AG09309 (cell line): ENCODE results near the gene MAPK1IP1L.

Source experiments
- DNase-seq: peaks from one replicate; pipeline ENCODE4 v3.0.0-alpha.2; 2010; ENCODE audit warnings: low read depth
- H3K4me3 ChIP-seq: 2 replicates; pipeline ENCODE4 v1.5.1; 2011; ENCODE audit warnings: mild to moderate bottlenecking, low read depth, low read length, moderate library complexity; ENCODE audit not compliant: control insufficient read depth
- TF ChIP-seq, protein P1 (sequence below): IDR thresholded peaks from 2 replicates; pipeline ENCODE4 v1.5.1; 2011; ENCODE audit warnings: mild to moderate bottlenecking, low read depth, low read length, inconsistent platforms; ENCODE audit not compliant: insufficient read depth, control insufficient read depth; ENCODE audit errors: missing control alignments

MAPK1IP1L gene

DNA sequence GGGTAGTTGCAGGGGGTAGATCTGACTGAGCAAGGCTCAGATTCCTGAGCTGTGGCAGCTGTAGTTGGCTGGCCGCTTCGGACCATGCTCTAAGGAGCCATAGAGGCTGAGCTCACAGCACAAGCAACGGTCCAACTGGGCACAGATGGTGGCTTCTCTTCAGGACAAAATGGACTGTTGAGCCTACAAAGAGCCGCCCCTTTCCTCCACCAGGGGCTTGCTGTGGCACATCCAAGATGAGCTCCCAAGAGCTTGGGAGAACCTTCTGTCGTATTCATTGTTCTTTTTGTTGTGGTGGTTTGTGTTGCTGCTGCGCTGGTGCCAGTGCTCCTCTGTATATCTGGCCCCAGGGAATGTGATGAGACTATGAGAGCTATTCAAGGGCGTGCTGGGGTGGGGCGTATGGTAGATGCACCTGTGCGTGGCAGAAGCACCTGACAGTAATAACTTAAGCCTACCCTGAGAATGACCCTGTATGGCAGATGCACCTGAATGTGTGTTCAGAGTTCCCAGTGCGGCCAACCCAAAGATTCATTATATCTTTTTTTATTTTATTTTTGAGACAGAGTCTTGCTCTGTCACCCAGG, 59.8 kb downstream of the MAPK1IP1L start:
- no peak overlapping the region for H3K4me3 ChIP-seq
- DNase-seq, result no peak
- TF ChIP-seq, protein P1, sequence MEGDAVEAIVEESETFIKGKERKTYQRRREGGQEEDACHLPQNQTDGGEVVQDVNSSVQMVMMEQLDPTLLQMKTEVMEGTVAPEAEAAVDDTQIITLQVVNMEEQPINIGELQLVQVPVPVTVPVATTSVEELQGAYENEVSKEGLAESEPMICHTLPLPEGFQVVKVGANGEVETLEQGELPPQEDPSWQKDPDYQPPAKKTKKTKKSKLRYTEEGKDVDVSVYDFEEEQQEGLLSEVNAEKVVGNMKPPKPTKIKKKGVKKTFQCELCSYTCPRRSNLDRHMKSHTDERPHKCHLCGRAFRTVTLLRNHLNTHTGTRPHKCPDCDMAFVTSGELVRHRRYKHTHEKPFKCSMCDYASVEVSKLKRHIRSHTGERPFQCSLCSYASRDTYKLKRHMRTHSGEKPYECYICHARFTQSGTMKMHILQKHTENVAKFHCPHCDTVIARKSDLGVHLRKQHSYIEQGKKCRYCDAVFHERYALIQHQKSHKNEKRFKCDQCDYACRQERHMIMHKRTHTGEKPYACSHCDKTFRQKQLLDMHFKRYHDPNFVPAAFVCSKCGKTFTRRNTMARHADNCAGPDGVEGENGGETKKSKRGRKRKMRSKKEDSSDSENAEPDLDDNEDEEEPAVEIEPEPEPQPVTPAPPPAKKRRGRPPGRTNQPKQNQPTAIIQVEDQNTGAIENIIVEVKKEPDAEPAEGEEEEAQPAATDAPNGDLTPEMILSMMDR, result no peak

DNA sequence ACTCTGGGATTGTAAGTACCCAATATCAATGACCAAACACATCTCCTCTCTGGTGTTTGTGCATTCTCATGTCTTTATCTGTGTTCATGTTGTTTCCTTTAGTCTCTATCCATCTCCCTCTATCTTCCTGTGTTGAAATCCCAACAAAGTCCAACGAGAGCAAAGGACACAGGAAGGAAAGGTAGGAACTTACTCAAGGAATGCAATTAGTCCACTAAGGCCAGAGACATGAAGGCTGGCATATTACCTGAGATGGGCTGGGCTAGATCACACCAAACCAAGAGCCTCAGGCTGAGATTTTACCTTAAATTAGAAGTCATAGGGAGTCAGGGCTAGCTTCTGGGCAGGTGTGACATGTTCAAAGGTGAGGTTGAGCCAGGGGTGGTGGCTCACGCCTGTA, 63.3 kb downstream of the MAPK1IP1L start:
- no peak for DNase-seq
- TF ChIP-seq, protein P1, result no peak

DNA sequence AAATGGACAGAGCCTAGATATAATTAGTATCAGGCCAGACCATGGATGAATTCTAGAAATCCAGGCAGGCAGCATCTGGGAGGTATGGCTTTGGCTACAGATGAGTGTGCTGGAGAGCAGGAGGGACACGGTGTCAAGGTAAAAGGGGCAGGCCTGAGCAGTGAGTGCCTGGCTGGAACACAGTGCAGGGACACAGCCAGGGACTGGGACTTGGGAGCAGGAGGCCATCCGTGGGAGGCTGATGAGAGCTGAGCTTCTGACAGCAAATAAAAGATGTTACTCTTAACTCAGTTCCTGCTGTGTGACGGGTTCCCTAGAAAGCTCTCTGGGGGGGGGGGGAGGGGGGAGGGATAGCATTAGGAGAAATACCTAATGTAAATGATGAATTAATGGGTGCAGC, 64.0 kb downstream of the MAPK1IP1L start:
- DNase-seq, result no peak
- TF ChIP-seq, protein P1, result no peak
- H3K4me3 ChIP-seq, result no peak overlapping the region

More for the DNA sequence above, 63.3 kb downstream of the MAPK1IP1L start:
- H3K4me3 ChIP-seq, result no peak overlapping the region

DNA sequence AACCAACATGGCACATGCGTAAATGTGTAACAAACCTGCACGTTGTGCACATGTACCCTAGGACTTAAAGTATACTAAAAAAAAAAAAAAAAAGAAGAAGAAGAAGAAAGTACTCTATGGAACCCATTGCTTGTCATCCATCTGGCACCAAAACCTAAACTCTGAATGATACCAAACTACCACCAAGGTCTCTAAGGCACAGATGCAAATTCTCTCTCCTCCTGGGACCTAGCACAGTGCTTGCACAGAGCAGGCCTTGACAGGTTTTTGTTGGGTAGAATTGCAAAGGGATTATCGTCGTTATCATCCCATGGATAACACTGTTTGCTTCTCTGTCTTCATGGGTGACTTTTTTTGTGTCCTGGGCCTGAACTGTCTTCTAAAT, 64.4 kb downstream of the MAPK1IP1L start:
- H3K4me3 ChIP-seq, result no peak overlapping the region
- no peak for DNase-seq
- TF ChIP-seq, protein P1, result no peak

DNA sequence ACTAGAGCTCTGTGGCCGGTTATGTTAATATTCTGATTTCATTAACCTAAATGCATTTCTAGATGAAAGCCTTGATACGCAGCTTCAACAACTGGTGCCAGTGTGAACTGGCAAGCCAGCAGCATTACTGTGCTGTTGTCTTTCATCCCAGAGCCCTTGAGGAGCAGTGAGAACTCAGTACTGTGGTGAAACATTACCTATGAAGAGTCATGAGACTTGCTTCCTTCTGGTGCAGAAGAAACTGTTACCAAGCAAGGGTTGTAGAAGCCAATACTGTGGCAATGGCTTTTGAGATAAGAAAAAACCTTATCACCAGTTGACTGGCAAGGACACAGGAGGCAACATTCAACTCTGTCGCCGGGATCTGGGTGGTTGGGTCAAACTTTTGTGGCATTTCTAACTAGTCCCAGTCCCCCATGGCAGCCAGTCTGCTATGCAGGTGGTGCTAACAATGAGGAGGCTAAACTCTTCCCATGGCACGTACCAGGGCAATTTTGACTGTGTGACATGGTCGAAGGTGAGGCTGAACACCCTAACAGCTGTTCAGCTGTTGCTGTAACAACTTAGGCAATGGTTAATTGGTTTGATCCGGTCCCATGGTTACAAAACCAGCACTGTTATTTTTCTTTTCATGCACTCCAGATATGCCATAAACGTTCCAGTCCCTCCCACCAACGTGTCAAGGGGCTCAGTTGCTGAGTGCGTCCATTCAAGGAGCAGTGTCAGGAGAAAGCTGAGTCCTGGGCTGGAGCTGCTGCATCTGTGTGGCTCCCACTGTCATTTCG, 65.0 kb downstream of the MAPK1IP1L start:
- DNase-seq, result no peak
- TF ChIP-seq, protein P1, result no peak

DNA sequence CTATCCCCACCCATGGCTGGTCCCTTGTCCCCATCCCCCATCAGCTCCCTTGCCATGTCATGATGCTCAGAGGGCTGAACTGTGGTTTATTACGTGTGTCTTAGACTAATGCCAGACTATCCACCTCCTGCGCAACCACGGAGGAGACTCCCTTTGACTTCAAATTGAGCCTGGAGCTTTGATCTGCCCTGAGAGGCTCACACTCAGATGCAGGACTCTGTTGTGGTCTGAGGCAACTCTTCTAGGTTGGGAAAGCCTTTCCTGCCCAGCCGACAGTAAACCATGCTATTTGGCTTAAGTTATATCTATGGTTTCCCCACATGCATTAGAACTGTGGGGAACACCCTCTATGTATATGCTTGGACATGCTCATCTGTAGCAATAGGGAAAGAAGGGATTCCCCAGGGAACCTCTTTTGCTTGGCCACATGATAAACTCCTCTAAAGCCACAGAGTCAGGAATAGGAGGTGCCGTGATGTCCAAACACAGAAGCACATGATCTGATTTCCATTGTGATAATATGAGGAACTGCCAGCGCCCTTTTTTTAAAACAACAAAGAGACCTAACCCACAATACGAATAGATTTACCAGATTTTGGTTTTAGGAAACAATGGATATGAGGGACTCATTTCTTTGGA, 66.5 kb downstream of the MAPK1IP1L start:
- no peak overlapping the region for H3K4me3 ChIP-seq
- TF ChIP-seq, protein P1, result no peak
- no peak for DNase-seq

More for the DNA sequence above, 65.0 kb downstream of the MAPK1IP1L start:
- H3K4me3 ChIP-seq, result no peak overlapping the region
